Ovary (tissue), 9 donors: ENCODE results near the gene UBA52. TPM values are rescaled to one million over a fixed set of nuclear protein-coding genes. Genes with fewer than 3 reads are reported as not detected.

ENCODE experiments used
- DNase-seq, 5 donors: peaks; one replicate each; pipeline ENCODE4 v3.0.0-alpha.2; 2019 to 2020
- H3K27ac ChIP-seq, 2 donors: fragments of 200-600 bp; one replicate each; pipeline versions ENCODE4 v1.5.1 to v1.8.0; 2019 to 2022
- H3K27me3 ChIP-seq: fragments of 200-600 bp; one replicate; pipeline ENCODE4 v1.8.0; 2022
- H3K36me3 ChIP-seq: fragments of 200-600 bp; sonication (generic); one replicate; pipeline ENCODE4 v1.5.1; 2019
- H3K4me1 ChIP-seq: one replicate; pipeline ENCODE4 v1.8.1; 2013; ENCODE audit warnings: mild to moderate bottlenecking, moderate library complexity; ENCODE audit not compliant: insufficient read depth
- H3K4me3 ChIP-seq: fragments of 200-600 bp; sonication (generic); one replicate; pipeline ENCODE4 v1.5.1; 2017
- H3K9me3 ChIP-seq, 2 donors: fragments of 200-600 bp in 1 of 2; sonication (generic) in 1 of 2; one replicate each; pipeline versions ENCODE4 v1.5.1 to v1.8.1; 2013 to 2019; ENCODE audit warnings: mild to moderate bottlenecking in 1 of 2, moderate library complexity in 1 of 2
- CTCF ChIP-seq, 3 donors: fragments of 450-650 bp in 2 of 3; fragments of 200-600 bp in 1 of 3; IDR thresholded peaks; one replicate each; pipeline versions ENCODE4 v1.5.1 to v1.8.0; 2016 to 2022; ENCODE audit warnings: antibody characterized with exemption in 3 of 3, mild to moderate bottlenecking in 1 of 3
- EP300 ChIP-seq: sonication (generic); formaldehyde crosslinking; IDR thresholded peaks from one replicate; pipeline ENCODE4 v1.6.1; 2017; ENCODE audit warnings: antibody characterized with exemption
- POLR2A ChIP-seq: fragments of 450-650 bp; IDR thresholded peaks from one replicate; pipeline ENCODE4 v1.6.1; 2017; ENCODE audit warnings: antibody characterized with exemption, mild to moderate bottlenecking, moderate library complexity
- WGBS, 3 donors: extraction: QIAGEN DNeasy Blood & Tissue Kit in 1 of 3; methylation state at CpG; one replicate each; pipeline versions ENCODE4 v1.1.5 to v1.1.7; 2013 to 2017; 5-methylcytosine and 5-hydroxymethylcytosine counted together
- intact Hi-C, 4 donors: fragments of 100-400 bp; cut with DNase I; formaldehyde crosslinking; loops; one replicate each; pipeline versions ENCODE4 v1.11.0 to v1.15.1; 2022 to 2023
- polyA plus RNA-seq, 2 donors: library from polyadenylated mRNA; stranded (reverse); fragments of 200-250 nt in 1 of 2; fragments of 350-450 nt in 1 of 2; fragmentation: Illumina TruSeq in 1 of 2; extraction: RNeasy Lipid Tissue Mini Kit (QIAGEN cat#74804) in 1 of 2; gene quantifications; one replicate each; pipeline ENCODE4 v1.2.3, GENCODE V29; 2013 to 2014
- total RNA-seq, 7 donors: library from RNA; depleted of rRNA in 2 of 7; stranded (reverse); fragments of >200 nt in 2 of 7; fragmentation: NEBNext Ultra II Directional in 3 of 7; extraction: Animal tissue kit (Norgen Biotek cat#: 25700) in 3 of 7; gene quantifications; one replicate each; pipeline versions ENCODE4 v1.1.0 to v1.2.4, GENCODE V29; 2016 to 2023
- donor health status: DM: no; HTN: no; CAD: no; lungs with moderate emphysema.
- donor health status: DM: no; HTN: no; CAD: no.
- donor health status: Bipolar disorder and iron deficiency.
- donor health status: DM: yes; HTN: yes; CAD: no.
- donor health status: DM: no; HTN: no; CAD: no.
- donor health status: DM: yes; HTN: yes; CAD: no.

UBA52 gene
- total and polyA plus RNA-seq, 9 donors, result 1,269 to 1,882 (median 1,409) TPM

GRCh38 chr19:18558604-18559003 lies 13.1 kb upstream of the UBA52 start:
- intact Hi-C loops, result no loop called here
- Histone ChIP-seq H3K27me3 (no peaks in the 10 kb centered on the region), H3K4me3 (peak overlapping the region; percentile 98), H3K4me1 (no peaks in the 10 kb centered on the region), H3K36me3 (no peaks in the 10 kb centered on the region), H3K9me3 (no peaks in the 10 kb centered on the region), H3K27ac (peak overlapping the region; percentile 70 to 92)
- 37 to 52% (median 48%) methylated on average over 3 of the region's 3 CpGs for WGBS, 3 donors
- DNase-seq, result no peak
- no peak for TF ChIP-seq POLR2A
- TF ChIP-seq CTCF (IDR thresholded peaks at IDR 0.05), result no peak
- TF ChIP-seq EP300, result no peak

DNA sequence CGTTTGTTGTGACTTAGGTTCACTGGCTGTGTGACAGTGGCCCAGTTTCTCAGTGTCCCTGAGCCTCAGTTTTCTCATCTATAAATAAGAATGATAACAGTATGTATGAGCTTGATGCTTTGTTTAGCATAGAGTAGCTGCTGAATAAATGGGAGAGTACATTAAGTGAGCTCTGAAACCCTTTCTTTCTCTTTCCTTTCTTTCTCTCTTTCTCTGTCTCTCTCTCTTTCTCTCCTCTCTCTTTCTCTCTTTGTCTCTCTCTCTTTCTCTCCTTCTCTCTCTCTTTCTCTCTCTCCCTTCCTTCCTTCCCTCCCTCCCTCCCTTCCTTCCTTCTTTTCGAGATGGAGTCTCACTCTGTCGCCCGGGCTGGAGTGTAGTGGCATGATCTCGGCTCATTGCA lies 12.0 kb upstream of the UBA52 start:
- Histone ChIP-seq H3K4me3 (no peak overlapping the region), H3K36me3 (no peaks in the 10 kb centered on the region), H3K4me1 (no peaks in the 10 kb centered on the region), H3K27ac (no peak overlapping the region), H3K9me3 (no peaks in the 10 kb centered on the region), H3K27me3 (no peaks in the 10 kb centered on the region)
- DNase-seq, result no peak
- TF ChIP-seq EP300 (no peak), CTCF (IDR thresholded peaks at IDR 0.05) (no peak), POLR2A (no peak)
- 55 to 64% (median 57%) methylated on average over 5 of the region's 5 CpGs for WGBS, 3 donors
- intact Hi-C loops, result no loop called here

GRCh38 chr19:18562086-18562485 lies 9.6 kb upstream of the UBA52 start:
- no peaks in the 10 kb centered on the region for H3K4me1 ChIP-seq
- DNase-seq, result no peak
- WGBS, 3 donors, result 54 to 58% (median 54%) methylated on average over 14 of the region's 14 CpGs
- H3K36me3 ChIP-seq, result no peaks in the 10 kb centered on the region
- H3K27me3 ChIP-seq, result no peaks in the 10 kb centered on the region
- H3K27ac ChIP-seq, result no peak overlapping the region
- H3K4me3 ChIP-seq, result no peak overlapping the region
- TF ChIP-seq POLR2A (no peak), CTCF (IDR thresholded peaks at IDR 0.05) (no peak), EP300 (no peak)
- H3K9me3 ChIP-seq, result no peaks in the 10 kb centered on the region
- intact Hi-C loops, result no loop called here

DNA sequence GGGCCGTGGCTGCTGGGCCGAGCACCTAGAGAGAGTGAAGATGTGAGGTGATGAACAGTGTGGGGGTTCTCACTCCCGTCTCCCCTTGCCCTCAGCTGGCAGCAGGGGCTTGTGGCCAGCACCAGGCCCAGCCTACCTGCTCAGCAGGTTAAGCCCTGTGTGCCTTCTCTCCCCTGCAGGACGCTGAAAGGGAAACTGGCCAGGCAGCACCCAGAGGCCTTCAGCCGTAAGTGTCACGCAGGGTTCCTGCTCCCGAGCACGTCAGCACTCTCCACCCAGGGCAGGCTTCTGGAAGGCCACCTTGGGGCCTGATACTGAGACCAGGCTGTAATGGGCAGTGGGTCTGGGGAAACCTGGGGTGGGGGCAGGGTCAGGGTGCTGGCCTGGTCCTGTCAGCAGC lies 4.7 kb upstream of the UBA52 start:
- intact Hi-C loops, result no loop called here
- WGBS, 3 donors, result 90 to 92% (median 92%) methylated on average over 8 of the region's 8 CpGs
- TF ChIP-seq POLR2A (no peak), EP300 (no peak), CTCF (IDR thresholded peaks at IDR 0.05) (no peak)

GRCh38 chr19:18568367-18568766 lies 3.3 kb upstream of the UBA52 start:
- Histone ChIP-seq H3K4me1 (peaks cover 7% of the 10 kb centered on the region), H3K27me3 (no peaks in the 10 kb centered on the region), H3K27ac (no peak overlapping the region), H3K9me3 (no peaks in the 10 kb centered on the region), H3K36me3 (no peaks in the 10 kb centered on the region), H3K4me3 (no peak overlapping the region)
- DNase-seq, result no peak
- TF ChIP-seq POLR2A (no peak), EP300 (no peak)
- intact Hi-C loops, result no loop called here
- 91 to 92% (median 91%) methylated on average over 15 of the region's 15 CpGs for WGBS, 3 donors

More for the DNA sequence above, 4.7 kb upstream of the UBA52 start:
- DNase-seq, result no peak
- Histone ChIP-seq H3K36me3 (no peaks in the 10 kb centered on the region), H3K27me3 (no peaks in the 10 kb centered on the region), H3K9me3 (no peaks in the 10 kb centered on the region), H3K4me1 (no peaks in the 10 kb centered on the region), H3K4me3 (no peak overlapping the region), H3K27ac (no peak overlapping the region)
